ENCODE data around the gene APBA3.

APBA3 gene

GRCh38 chr19:3788996-3789778 is 27.7 kb upstream of the APBA3 start:
- no peak for DNase-seq (ENCODE audit: low read depth)

DNA sequence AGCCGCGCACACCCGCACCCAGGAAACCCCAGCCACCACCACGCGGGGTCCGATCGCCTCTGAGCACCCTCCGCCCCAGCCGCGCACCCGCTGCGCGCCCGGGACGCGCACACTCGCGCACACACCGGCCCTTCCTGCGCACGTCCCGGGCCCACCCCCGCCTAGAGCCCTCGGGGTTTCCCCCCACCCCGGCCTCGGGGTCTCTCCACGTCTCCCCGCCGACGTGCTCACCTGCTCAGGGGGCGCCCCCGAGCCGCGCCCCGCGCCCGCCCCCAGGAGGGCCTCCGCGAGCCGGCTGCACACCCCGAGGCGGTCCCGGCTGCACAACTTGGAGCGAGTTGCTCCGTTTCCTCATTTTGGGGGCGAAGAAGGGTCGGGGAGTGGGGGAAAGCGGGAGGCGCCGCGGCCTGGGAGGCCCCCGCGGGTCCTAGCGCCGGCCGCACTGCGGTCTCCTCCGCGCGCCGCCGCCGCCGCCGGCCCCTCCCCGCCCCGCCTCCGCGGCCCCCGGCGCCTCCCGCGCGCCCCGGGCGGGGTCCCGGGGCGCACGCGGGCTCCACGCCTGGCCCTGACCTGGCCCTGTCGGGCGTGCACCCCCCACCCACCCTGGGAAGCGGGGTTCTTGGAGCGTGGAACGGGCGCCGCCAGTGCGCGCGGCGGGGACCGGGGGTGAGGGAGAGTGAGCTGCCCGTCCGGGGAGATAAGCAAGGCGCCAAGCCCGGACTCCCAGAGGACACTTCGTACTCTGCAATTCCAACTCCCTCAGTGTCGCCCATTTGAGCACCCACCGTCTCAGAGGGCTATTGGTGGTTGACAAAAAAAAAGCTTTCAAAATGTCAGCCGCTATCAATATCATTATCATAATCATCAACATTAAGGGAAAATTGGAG is 24.7 kb upstream of the APBA3 start, which contains the start of gene MATK:
Gene MATK, minus strand, starts transcription at position 444 of the 887 bp plus-strand sequence. CDS start 1,246 bp downstream, outside the sequence.
- DNase-seq (ENCODE audit: low read depth), result no peak

- DNase-seq (ENCODE audit: low read depth), result no peak
Observed at GRCh38 chr19:3785451-3785937, 24.0 kb upstream of the APBA3 start.

- no peak for DNase-seq (ENCODE audit: low read depth)
Observed at GRCh38 chr19:3784607-3785450, 23.3 kb upstream of the APBA3 start.

DNA sequence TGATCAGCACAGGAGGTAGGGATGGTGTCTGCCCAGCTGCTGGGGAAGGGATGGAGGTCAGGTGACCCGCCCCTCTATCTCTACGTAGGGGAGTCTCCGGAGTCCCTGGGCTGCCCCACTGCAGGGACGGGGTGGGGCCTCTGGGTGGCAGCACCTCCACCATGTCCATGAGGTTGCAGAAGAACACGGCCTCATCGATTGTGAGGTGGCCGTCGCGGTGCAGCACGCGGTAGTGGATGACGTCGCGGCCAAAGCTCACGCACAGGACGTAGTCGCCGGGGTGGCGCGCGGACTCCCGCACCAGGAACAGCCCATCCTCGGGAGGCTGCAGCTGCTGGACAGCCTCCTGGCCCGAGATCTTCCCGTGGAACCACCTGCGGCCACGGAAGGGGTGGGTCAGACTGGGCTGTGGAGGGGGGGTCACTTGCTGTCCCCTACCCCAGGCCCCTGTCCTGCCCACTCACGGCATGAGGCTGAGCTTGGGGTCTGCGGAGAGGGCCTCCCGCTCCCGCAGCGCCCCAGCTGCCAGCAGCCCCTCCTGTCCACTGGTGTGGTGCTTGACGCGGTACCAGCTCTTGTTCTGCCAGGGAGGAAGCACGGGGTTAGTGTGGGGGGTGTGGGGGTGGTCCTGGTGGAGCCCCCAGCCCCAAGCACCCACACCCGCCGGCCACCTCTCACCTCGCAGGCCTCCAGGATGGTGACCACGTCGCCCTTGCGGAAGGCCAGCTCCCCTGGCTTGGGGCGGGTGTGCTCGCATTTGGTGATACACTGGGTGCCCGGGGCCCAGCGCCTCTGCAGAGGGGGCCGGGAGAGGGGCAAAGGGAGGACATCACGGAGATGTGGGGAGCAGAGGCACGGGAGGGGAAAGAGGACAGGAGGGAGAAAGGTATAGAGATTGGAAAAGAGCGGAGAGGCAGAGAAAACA is 22.4 kb upstream of the APBA3 start:
- DNase-seq (ENCODE audit: low read depth), result no peak

DNA sequence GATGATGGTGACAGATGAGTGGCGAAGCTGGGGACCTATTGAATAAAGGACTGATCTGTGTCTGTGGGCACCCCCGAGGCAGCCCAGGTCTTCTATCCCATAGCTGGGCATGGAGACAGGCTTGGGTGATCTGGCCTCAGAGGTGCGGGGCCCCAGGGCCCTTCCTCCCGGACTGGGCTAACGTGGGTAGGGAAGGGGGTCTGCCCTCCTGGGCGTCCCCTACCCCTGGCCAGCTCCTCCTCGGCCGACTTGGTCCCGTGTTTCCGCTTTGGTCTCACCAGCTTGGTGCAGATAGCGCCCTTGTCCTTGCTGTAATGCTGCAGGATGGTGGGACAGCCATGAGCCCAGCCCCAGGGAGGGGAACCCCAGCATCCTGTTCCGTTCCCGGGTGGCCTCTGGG is 21.4 kb upstream of the APBA3 start:
- no peak for DNase-seq (ENCODE audit: low read depth)

DNA sequence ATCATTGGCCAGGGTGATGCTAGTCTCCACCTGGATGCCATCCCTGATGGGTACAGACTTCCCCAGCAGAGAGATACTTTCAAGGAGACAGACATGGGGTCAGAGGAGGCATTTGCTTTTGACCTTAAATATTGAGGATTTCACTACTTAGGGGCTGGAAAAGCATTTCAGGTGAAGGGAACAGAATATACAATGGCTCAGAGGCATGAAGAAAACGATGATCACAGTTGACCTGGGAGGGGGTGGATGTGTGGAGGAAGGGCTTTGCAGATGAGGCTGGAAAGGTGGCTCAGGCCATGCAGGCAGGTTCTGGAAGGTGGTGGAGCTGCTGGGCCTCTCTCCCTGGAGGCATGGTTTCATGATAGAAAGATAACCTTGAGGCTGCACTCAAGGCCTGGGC is 20.8 kb upstream of the APBA3 start:
- no peak for DNase-seq (ENCODE audit: low read depth)

DNA sequence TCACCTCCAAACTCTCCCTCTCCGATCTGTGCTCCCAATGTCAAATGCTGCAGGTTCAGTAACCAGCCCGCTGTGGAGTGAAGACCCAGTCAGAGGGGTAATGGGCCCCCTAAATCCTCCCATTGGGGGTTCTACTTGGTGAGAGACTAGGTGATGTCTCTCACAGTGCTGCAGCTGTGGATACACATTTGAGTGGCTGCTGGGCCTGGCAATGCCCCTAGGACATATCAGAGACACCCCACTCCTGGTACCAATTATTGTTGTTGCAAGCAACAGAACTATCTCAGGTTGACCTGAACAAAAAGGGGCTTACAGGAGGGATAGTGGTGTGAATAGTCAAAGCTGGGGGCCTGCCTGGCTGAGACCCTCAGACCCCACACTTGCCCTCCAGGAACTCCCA is 20.1 kb upstream of the APBA3 start:
- no peak for DNase-seq (ENCODE audit: low read depth)

GRCh38 chr19:3780786-3781304 is 19.4 kb upstream of the APBA3 start:
- DNase-seq (ENCODE audit: low read depth), result no peak

GRCh38 chr19:3778899-3779723 is 17.6 kb upstream of the APBA3 start:
- DNase-seq (ENCODE audit: low read depth), result no peak

DNA sequence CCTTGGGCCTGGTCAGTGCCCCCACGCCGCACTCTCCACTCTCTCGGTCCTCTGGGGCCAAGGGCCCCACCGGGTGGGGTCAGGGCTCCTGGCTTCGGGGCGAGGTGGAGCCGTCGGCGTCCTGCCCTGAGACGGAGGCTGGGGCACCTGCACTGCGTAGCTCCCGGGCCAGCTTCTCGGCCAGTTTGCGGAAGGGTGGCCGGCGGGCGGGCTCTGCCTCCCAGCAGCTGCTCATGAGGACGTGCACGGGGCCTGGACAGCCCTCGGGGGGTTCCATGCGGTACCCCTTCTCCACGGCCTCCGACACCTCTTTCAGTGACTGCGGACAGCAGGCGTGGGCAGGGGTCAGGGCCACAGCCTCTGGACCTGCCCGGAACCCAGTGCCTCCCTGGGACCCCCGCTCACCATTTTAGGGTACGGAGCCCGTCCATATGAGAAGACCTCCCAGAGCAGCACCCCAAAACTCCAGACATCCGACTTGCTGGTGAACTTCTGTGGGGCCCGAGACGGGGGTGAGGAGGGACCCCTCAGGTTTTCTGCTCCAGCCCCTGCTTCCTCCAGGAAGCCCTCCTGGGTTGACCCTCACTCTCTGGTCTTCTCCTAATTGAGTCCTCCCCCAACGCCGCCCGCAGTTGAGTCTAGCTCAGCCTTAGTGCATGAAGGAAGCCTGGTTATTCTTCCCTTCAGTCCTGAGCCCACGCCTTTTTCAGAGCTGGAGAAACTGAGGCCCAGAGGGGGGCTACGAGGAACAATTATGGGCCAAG is 16.8 kb upstream of the APBA3 start:
- DNase-seq (ENCODE audit: low read depth), result no peak

- no peak for DNase-seq (ENCODE audit: low read depth)
Observed at GRCh38 chr19:3776479-3777040, 15.1 kb upstream of the APBA3 start.

- DNase-seq (ENCODE audit: low read depth), result no peak
Observed at GRCh38 chr19:3775831-3776230, 14.3 kb upstream of the APBA3 start.

DNA sequence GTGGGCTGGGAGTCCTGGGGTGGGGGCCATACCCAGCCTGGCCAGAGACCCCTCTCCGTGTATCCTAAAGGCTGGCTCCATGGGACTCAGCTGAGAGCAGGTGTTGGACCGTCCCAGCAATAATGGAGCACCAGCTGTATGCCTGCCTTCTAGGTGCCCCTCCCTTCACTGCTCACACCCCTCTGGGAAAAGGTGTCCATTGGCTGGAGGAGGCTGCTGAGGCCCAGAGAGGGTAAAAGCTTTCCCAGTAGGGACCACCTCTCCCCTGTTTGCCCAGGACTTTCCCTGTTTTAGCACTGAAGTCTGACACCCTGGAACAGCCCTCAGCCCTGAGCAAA is 13.9 kb upstream of the APBA3 start:
- no peak for DNase-seq (ENCODE audit: low read depth)

DNA sequence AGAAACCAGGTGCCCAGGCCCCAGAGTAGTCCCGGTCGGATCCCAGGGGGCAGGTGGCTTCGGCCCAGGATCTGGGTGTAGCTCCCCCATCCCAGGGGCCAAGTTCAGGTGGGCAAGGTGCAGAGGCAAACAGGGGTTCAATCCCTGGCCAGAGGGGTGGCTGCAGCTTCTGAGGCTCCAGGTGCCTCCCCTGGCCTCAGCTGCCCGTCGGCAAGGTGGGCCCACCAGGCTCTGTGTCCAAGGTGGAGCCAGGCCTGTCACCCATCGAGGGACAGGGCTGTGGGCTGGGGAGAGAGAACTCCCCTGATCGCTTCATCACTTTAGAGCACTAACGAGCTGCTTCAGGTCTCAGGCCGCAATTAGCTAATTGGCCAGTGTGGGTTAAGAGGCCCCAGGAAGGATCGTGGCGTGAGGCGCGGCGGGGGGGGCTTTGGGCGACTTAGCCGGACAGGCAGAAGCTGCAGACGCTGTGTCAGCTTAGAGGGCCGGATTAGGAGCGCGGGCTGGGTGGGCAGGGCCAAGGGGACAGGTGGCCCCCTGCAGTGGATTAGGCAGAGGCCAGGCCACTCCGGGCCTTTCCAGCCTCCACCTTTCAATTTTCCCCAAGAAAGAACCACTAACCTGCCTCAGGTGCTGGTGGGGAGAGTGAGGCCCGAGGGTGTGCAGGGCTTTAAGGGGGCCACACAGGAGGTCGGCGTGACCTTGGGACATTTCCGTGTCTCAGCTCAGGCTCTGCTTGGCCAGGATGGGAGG is 13.3 kb upstream of the APBA3 start:
- DNase-seq (ENCODE audit: low read depth), result no peak

- DNase-seq (ENCODE audit: low read depth), result no peak
Observed at GRCh38 chr19:3773814-3774515, 12.5 kb upstream of the APBA3 start.

- DNase-seq (ENCODE audit: low read depth), result no peak
Observed at GRCh38 chr19:3771906-3772455, 10.5 kb upstream of the APBA3 start, which contains the start of gene RAX2. Gene RAX2 (minus strand): TSS chr19:3772228. CDS start chr19:3771742, 486 bp downstream.

Measured in non-pigmented ciliary epithelial cell (primary cell).